HCT116 (cell line): ENCODE results near the gene THSD7B.

Experiments
- EZH2 ChIP-seq: fragments of 200-600 bp; sonication (generic); IDR thresholded peaks from 2 replicates; pipeline ENCODE4 v1.6.1; 2017; ENCODE audit warnings: antibody characterized with exemption, mixed run types
- EZH2phosphoT487 ChIP-seq: fragments of 200-600 bp; IDR thresholded peaks from 2 replicates; pipeline ENCODE4 v1.6.1; 2018; ENCODE audit warnings: antibody characterized with exemption, borderline replicate concordance
- FOSL1 ChIP-seq: IDR thresholded peaks from 2 replicates; pipeline ENCODE4 v1.6.1; 2012; ENCODE audit warnings: low read depth
- POLR2A ChIP-seq: IDR thresholded peaks from 2 replicates; pipeline ENCODE4 v1.7.0; 2011; ENCODE audit warnings: borderline replicate concordance; ENCODE audit not compliant: insufficient read depth, insufficient read length; ENCODE audit errors: extremely low read depth
- POLR2AphosphoS5 ChIP-seq: IDR thresholded peaks from 2 replicates; pipeline ENCODE4 v1.6.1; 2011; ENCODE audit warnings: mild to moderate bottlenecking, low read depth, low read length, moderate library complexity
- SP1 ChIP-seq: IDR thresholded peaks from 2 replicates; pipeline ENCODE4 v1.6.1; 2012; ENCODE audit warnings: low read depth
- ZFX ChIP-seq: fragments of 450-650 bp; IDR thresholded peaks from 2 replicates; pipeline ENCODE4 v1.6.1; 2017
- TF ChIP-seq, protein P1 (sequence below), 3 experiments: fragments of 200-600 bp in 1 of 3; sonication (generic) in 1 of 3; IDR thresholded peaks in 2 of 3; conservative IDR thresholded peaks in 1 of 3; 2 replicates each; pipeline ENCODE4 v1.5.1; 2012 to 2017; ENCODE audit warnings: low read depth in 2 of 3, low read length in 2 of 3, antibody characterized with exemption in 1 of 3, borderline replicate concordance in 1 of 3, control low read depth in 1 of 3, mild to moderate bottlenecking in 1 of 3, mixed read lengths in 1 of 3, mixed run types in 1 of 3, moderate library complexity in 1 of 3; ENCODE audit not compliant: insufficient read depth in 1 of 3
- TF ChIP-seq, protein P2 (sequence below): IDR thresholded peaks from 2 replicates; pipeline ENCODE4 v1.6.1; 2012; ENCODE audit warnings: low read depth
- TF ChIP-seq, protein P3 (sequence below): IDR thresholded peaks from 2 replicates; pipeline ENCODE4 v1.6.1; 2012

DNA sequence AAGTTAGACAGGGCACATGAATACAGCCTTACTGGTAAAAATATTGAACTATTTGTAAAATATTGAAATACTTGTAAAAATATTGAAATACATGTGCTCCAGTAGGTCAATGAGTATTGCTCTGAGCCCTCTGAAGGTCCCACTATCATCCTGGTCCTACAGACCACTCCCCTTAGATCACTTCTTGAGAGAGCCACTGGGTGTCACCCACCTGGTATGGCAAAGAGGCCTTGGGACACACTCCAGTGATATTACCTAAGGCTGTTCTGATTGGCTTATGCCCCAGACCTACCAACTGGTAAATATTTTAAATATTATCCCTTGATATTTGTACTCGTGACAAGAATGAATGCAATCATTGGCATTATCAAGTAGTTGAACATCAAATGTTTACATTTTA is 5.0 kb downstream of the THSD7B start:
- TF ChIP-seq POLR2AphosphoS5 (no peak), SP1 (no peak), ZFX (no peak), FOSL1 (no peak), EZH2phosphoT487 (no peak), POLR2A (no peak), EZH2 (no peak)
- TF ChIP-seq, protein P1, sequence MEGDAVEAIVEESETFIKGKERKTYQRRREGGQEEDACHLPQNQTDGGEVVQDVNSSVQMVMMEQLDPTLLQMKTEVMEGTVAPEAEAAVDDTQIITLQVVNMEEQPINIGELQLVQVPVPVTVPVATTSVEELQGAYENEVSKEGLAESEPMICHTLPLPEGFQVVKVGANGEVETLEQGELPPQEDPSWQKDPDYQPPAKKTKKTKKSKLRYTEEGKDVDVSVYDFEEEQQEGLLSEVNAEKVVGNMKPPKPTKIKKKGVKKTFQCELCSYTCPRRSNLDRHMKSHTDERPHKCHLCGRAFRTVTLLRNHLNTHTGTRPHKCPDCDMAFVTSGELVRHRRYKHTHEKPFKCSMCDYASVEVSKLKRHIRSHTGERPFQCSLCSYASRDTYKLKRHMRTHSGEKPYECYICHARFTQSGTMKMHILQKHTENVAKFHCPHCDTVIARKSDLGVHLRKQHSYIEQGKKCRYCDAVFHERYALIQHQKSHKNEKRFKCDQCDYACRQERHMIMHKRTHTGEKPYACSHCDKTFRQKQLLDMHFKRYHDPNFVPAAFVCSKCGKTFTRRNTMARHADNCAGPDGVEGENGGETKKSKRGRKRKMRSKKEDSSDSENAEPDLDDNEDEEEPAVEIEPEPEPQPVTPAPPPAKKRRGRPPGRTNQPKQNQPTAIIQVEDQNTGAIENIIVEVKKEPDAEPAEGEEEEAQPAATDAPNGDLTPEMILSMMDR (IDR thresholded peaks at IDR 0.05 in 2 of 3, conservative IDR thresholded peaks at IDR 0.05 in 1 of 3; ENCODE audit: borderline replicate concordance in 1 of 3, insufficient read depth in 1 of 3, low read depth in 2 of 3, low read length in 2 of 3) = no peak
- TF ChIP-seq, protein P2, sequence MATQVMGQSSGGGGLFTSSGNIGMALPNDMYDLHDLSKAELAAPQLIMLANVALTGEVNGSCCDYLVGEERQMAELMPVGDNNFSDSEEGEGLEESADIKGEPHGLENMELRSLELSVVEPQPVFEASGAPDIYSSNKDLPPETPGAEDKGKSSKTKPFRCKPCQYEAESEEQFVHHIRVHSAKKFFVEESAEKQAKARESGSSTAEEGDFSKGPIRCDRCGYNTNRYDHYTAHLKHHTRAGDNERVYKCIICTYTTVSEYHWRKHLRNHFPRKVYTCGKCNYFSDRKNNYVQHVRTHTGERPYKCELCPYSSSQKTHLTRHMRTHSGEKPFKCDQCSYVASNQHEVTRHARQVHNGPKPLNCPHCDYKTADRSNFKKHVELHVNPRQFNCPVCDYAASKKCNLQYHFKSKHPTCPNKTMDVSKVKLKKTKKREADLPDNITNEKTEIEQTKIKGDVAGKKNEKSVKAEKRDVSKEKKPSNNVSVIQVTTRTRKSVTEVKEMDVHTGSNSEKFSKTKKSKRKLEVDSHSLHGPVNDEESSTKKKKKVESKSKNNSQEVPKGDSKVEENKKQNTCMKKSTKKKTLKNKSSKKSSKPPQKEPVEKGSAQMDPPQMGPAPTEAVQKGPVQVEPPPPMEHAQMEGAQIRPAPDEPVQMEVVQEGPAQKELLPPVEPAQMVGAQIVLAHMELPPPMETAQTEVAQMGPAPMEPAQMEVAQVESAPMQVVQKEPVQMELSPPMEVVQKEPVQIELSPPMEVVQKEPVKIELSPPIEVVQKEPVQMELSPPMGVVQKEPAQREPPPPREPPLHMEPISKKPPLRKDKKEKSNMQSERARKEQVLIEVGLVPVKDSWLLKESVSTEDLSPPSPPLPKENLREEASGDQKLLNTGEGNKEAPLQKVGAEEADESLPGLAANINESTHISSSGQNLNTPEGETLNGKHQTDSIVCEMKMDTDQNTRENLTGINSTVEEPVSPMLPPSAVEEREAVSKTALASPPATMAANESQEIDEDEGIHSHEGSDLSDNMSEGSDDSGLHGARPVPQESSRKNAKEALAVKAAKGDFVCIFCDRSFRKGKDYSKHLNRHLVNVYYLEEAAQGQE = no peak
- TF ChIP-seq, protein P3, sequence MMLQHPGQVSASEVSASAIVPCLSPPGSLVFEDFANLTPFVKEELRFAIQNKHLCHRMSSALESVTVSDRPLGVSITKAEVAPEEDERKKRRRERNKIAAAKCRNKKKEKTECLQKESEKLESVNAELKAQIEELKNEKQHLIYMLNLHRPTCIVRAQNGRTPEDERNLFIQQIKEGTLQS = no peak
